Keratinocyte (primary cell): ENCODE data around the gene OXSR1. TPM values are rescaled to one million over a fixed set of nuclear protein-coding genes. Genes with fewer than 3 reads are reported as not detected.
A peak's percentile ranks its signal among the peaks of the same experiment; 100 is the strongest.

Experiments used
- DNase-seq: peaks from one replicate; pipeline ENCODE4 v3.0.0-alpha.2; 2011; ENCODE audit warnings: low read depth, missing footprints, low spot score
- FAIRE-seq: peaks from 2 replicates; lab custom pipeline; 2011; peaks lifted over from hg19 to GRCh38; lab: Jason Lieb, UNC
- H2AFZ ChIP-seq: 2 replicates; pipeline ENCODE4 v1.6.0; 2012; ENCODE audit warnings: low read length, control low read depth, inconsistent platforms; ENCODE audit not compliant: control insufficient read depth
- H3K27ac ChIP-seq: 2 replicates; pipeline ENCODE4 v1.5.1; 2011; ENCODE audit warnings: low read length; ENCODE audit not compliant: control insufficient read depth, insufficient read depth
- H3K27me3 ChIP-seq: 3 replicates; pipeline ENCODE4 v1.6.0; 2011; ENCODE audit warnings: low read length; ENCODE audit not compliant: control insufficient read depth, insufficient read depth; ENCODE audit errors: extremely low read depth
- H3K36me3 ChIP-seq, 2 experiments: 2 replicates in 1 of 2; 3 replicates in 1 of 2; pipeline ENCODE4 v1.5.1; 2011; ENCODE audit warnings: low read length in 2 of 2, mild to moderate bottlenecking in 1 of 2; ENCODE audit not compliant: control insufficient read depth in 2 of 2, insufficient read depth in 2 of 2; ENCODE audit errors: extremely low read depth in 1 of 2
- H3K4me1 ChIP-seq: 3 replicates; pipeline ENCODE4 v1.5.1; 2011; ENCODE audit warnings: low read length; ENCODE audit not compliant: control insufficient read depth, insufficient read depth; ENCODE audit errors: extremely low read depth
- H3K4me2 ChIP-seq: 3 replicates; pipeline ENCODE4 v1.6.0; 2011; ENCODE audit warnings: low read depth, low read length; ENCODE audit not compliant: control insufficient read depth, insufficient read depth; ENCODE audit errors: extremely low read depth
- H3K4me3 ChIP-seq, 3 experiments: fragments of 200-600 bp in 1 of 3; sonication (generic) in 1 of 3; 2 replicates in 2 of 3; 3 replicates in 1 of 3; pipeline ENCODE4 v1.5.1; 2011 to 2016; ENCODE audit warnings: low read length in 3 of 3, mild to moderate bottlenecking in 3 of 3, control low read depth in 2 of 3, inconsistent platforms in 1 of 3, low read depth in 1 of 3, mixed read lengths in 1 of 3, mixed run types in 1 of 3, moderate library complexity in 1 of 3; ENCODE audit not compliant: control insufficient read depth in 2 of 3, insufficient read depth in 2 of 3; ENCODE audit errors: extremely low read depth in 1 of 3
- H3K79me2 ChIP-seq: 2 replicates; pipeline ENCODE4 v1.6.0; 2012; ENCODE audit warnings: low read length; ENCODE audit not compliant: control insufficient read depth, insufficient read depth
- H3K9ac ChIP-seq: 3 replicates; pipeline ENCODE4 v1.6.0; 2011; ENCODE audit warnings: low read length; ENCODE audit not compliant: control insufficient read depth, insufficient read depth; ENCODE audit errors: extremely low read depth
- H3K9me1 ChIP-seq: 3 replicates; pipeline ENCODE4 v1.6.0; 2011; ENCODE audit warnings: low read length; ENCODE audit not compliant: control insufficient read depth, insufficient read depth; ENCODE audit errors: extremely low read depth
- H3K9me3 ChIP-seq: 2 replicates; pipeline ENCODE4 v1.5.1; 2012; ENCODE audit warnings: low read depth, low read length; ENCODE audit not compliant: control insufficient read depth
- H4K20me1 ChIP-seq: 3 replicates; pipeline ENCODE4 v1.6.0; 2011; ENCODE audit warnings: low read length; ENCODE audit not compliant: control insufficient read depth, insufficient read depth; ENCODE audit errors: extremely low read depth
- EZH2 ChIP-seq: IDR thresholded peaks from one replicate; pipeline ENCODE4 v1.6.1; 2012; ENCODE audit warnings: inconsistent platforms, mild to moderate bottlenecking, low read length, moderate library complexity
- dilution Hi-C: fragments of 300-500 bp; cut with MboI; formaldehyde crosslinking; loops from one replicate; pipeline ENCODE4 v1.7.0; 2020; ENCODE audit warnings: low sequenced_read_pairs; ENCODE audit not compliant: extremely low pct_ligation_motif_present
- polyA plus RNA-seq, 5 experiments: library from polyadenylated mRNA; depleted of rRNA in 3 of 5; stranded (reverse) in 3 of 5; stranded (forward) in 1 of 5; unstranded in 1 of 5; fragments of >200 nt; gene quantifications; 1 replicate in 1 of 5; 2 replicates in 3 of 5; 3 replicates in 1 of 5; pipeline versions ENCODE4 v1.2.1 to v1.2.3, GENCODE V29; 2011 to 2012; ENCODE audit warnings: missing spikeins in 2 of 5, low read depth in 1 of 5, low replicate concordance in 1 of 5
- TF ChIP-seq, protein P1 (sequence below), 3 experiments: IDR thresholded peaks in 1 of 3; conservative IDR thresholded peaks in 1 of 3; optimal IDR thresholded peaks in 1 of 3; 2 replicates in 2 of 3; 3 replicates in 1 of 3; pipeline versions ENCODE3 to v1.5.1; 2011; ENCODE audit warnings: low read length in 3 of 3, mild to moderate bottlenecking in 3 of 3, moderate library complexity in 2 of 3, control low read depth in 1 of 3, inconsistent platforms in 1 of 3; ENCODE audit not compliant: insufficient read depth in 2 of 3; ENCODE audit errors: extremely low read depth in 1 of 3

OXSR1 gene
- polyA plus RNA-seq, 1 donor (not counting 4 experiments of a cell fraction or from before 2014, with no cell fraction given), result 77.0 TPM

DNA sequence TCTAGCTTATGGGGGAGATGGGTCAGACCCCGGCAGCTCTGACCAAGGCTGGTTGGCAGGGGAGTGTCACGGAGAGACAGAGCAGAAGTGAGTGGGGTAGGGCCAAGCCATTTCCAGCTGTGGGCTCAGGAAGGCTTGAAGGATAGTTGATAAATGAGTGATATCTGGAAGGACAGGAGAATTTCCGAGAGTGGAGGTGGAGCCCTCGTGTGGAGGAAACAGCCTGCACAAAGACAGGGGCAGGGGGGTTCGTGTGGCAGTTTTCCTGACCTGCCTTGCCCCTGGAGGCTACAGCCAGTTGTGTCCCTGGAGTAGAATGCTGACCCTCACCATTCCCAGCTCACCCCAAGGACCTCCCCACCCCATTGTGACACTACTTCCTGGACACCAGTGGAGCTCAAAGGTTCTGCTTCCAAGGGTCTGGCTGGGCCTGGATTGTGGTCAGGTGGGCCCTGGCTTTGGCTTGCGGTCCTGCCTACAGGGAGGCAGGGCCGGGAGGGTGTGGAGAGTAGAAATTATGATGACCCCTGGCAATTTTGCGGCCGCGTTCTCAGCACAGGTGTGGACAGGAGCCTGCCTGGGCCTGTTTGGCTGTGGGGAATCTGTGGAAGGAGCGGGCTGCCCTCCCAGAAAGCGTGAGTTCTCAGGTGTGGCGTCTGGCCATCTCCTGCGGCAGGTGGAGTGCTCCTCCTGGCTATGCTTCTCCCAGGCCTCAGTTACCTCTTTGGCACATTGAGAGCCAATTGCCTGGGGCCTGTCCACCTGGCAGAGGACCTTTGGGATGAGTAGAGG lies 116.8 kb downstream of the OXSR1 start, which contains the start of gene SLC22A14:
Gene SLC22A14, plus strand, starts transcription at position 400 of the 792 bp plus-strand sequence. CDS start 23,733 bp downstream, outside the sequence.
- no peaks in the 10 kb centered on the region for H3K27me3 ChIP-seq
- TF ChIP-seq, protein P1, sequence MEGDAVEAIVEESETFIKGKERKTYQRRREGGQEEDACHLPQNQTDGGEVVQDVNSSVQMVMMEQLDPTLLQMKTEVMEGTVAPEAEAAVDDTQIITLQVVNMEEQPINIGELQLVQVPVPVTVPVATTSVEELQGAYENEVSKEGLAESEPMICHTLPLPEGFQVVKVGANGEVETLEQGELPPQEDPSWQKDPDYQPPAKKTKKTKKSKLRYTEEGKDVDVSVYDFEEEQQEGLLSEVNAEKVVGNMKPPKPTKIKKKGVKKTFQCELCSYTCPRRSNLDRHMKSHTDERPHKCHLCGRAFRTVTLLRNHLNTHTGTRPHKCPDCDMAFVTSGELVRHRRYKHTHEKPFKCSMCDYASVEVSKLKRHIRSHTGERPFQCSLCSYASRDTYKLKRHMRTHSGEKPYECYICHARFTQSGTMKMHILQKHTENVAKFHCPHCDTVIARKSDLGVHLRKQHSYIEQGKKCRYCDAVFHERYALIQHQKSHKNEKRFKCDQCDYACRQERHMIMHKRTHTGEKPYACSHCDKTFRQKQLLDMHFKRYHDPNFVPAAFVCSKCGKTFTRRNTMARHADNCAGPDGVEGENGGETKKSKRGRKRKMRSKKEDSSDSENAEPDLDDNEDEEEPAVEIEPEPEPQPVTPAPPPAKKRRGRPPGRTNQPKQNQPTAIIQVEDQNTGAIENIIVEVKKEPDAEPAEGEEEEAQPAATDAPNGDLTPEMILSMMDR (optimal IDR thresholded peaks at IDR 0.05 in 1 of 3, IDR thresholded peaks at IDR 0.05 in 1 of 3, conservative IDR thresholded peaks at IDR 0.05 in 1 of 3; ENCODE audit: extremely low read depth in 1 of 3, insufficient read depth in 2 of 3, low read length in 3 of 3), result peak in 2 of 3 experiments; percentile 17 to 41
- TF ChIP-seq EZH2, result no peak
- no peak within 1 kb of the TSS for H3K4me2 ChIP-seq
- peaks cover 0 to 7% of the 10 kb centered on the region in 2 experiments for H3K36me3 ChIP-seq
- no peak for FAIRE-seq
- no peak within 1 kb of the TSS for H3K9ac ChIP-seq
- H3K9me3 ChIP-seq, result no peaks in the 10 kb centered on the region
- dilution Hi-C loops, result no loop called here
- no peak within 1 kb of the TSS for H3K27ac ChIP-seq
- DNase-seq, result no peak
- no peak within 1 kb of the TSS for H3K4me3 ChIP-seq
- H4K20me1 ChIP-seq, result no peaks in the 10 kb centered on the region
- no peaks in the 10 kb centered on the region for H3K79me2 ChIP-seq
- H3K4me1 ChIP-seq, result no peaks in the 10 kb centered on the region
- no peaks in the 10 kb centered on the region for H3K9me1 ChIP-seq
- no peak within 1 kb of the TSS for H2AFZ ChIP-seq

DNA sequence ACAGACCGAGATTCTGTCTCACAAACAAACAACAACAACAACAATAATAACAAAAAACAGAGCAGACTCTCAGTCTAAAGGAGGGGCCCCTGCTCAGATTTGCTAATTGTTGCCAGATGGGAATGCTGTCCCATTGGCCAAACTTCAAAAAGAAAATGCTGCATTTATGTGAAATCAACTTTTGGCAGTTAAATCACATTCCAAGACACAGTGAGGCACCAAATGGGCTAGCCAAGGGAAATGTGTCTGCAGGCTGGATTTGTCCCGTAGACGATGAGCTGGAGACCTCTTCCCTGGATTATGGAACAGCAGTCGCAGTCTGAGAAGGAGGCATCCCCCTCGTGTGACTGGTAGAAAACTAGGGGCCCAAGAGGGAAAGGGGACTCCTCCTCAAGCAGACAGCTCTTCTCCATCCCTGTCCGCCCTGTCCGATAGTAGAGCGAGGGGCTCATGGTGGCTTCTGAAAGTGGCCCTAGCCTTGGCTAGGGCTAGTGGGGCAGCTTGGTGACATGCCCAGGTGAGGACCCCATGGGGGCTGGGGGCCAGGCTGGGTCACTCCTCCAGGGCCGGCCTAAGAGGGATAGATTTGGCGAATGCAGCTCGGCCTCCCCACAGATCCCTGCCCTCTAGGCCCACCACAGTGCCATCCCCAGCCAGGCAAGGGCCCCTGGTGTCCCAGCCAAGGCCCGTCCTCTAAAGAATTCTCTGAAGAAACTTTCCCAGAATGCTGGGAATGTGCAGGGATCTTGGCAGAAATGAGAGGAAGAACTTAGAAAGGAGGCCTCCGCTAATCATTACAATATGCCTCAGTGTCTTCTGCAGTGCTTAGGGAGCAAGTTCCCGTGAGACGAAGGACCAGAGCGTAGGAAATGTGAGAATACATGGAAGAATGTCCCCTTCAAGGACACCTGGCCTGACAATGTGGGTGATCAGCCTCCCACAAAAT lies 118.7 kb downstream of the OXSR1 start:
- no peak overlapping the region for H3K9ac ChIP-seq
- H3K9me3 ChIP-seq, result no peaks in the 10 kb centered on the region
- H2AFZ ChIP-seq, result no peak overlapping the region
- peaks cover 0 to 1% of the 10 kb centered on the region in 2 experiments for H3K36me3 ChIP-seq
- no peaks in the 10 kb centered on the region for H4K20me1 ChIP-seq
- TF ChIP-seq, protein P1 (optimal IDR thresholded peaks at IDR 0.05 in 1 of 3, IDR thresholded peaks at IDR 0.05 in 1 of 3, conservative IDR thresholded peaks at IDR 0.05 in 1 of 3; ENCODE audit: extremely low read depth in 1 of 3, insufficient read depth in 2 of 3, low read length in 3 of 3), result no peak
- no peak for TF ChIP-seq EZH2
- H3K27ac ChIP-seq, result no peak overlapping the region
- no peaks in the 10 kb centered on the region for H3K27me3 ChIP-seq
- no peaks in the 10 kb centered on the region for H3K79me2 ChIP-seq
- no peak overlapping the region for H3K4me3 ChIP-seq
- DNase-seq (no peak), FAIRE-seq (no peak)
- no peaks in the 10 kb centered on the region for H3K9me1 ChIP-seq
- H3K4me2 ChIP-seq, result no peak overlapping the region
- dilution Hi-C loops, result no loop called here
- no peaks in the 10 kb centered on the region for H3K4me1 ChIP-seq
